HG02885 (cell line): ENCODE data around the gene CDH4.

Source experiments
- ATAC-seq: cut with Tn5 transposase; IDR thresholded peaks from one replicate; pipeline ENCODE4 v1.9.1; 2021; ENCODE audit warnings: mild to moderate bottlenecking; ENCODE audit not compliant: unreplicated experiment, poor library complexity

CDH4 gene

GRCh38 chr20:61502433-61502832 lies 250.4 kb downstream of the CDH4 start:
- ATAC-seq: no peak

- ATAC-seq: no peak
Measured at GRCh38 chr20:61503106-61503505, 251.0 kb downstream of the CDH4 start.

DNA sequence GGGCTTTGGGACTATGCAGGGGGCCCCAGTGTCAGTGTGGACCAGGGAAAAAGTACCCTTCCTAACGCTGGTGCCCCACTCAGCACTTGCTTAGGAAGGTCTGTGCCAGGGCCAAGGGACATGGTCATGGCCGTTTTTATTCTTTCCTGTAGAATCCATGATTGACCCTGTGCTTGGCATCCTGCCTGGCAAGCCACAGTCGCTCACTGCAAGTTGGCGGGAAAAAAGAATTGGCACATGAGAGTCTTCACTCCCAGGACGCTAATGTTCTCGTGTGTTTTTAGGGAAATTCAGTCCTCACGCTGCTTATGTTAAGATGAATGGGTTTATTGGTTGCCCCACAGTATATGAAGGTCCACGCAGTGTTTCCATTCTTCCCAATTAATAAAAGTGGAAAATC lies 253.4 kb downstream of the CDH4 start:
- no peak for ATAC-seq

GRCh38 chr20:61507778-61508177 lies 255.7 kb downstream of the CDH4 start:
- ATAC-seq: no peak

DNA sequence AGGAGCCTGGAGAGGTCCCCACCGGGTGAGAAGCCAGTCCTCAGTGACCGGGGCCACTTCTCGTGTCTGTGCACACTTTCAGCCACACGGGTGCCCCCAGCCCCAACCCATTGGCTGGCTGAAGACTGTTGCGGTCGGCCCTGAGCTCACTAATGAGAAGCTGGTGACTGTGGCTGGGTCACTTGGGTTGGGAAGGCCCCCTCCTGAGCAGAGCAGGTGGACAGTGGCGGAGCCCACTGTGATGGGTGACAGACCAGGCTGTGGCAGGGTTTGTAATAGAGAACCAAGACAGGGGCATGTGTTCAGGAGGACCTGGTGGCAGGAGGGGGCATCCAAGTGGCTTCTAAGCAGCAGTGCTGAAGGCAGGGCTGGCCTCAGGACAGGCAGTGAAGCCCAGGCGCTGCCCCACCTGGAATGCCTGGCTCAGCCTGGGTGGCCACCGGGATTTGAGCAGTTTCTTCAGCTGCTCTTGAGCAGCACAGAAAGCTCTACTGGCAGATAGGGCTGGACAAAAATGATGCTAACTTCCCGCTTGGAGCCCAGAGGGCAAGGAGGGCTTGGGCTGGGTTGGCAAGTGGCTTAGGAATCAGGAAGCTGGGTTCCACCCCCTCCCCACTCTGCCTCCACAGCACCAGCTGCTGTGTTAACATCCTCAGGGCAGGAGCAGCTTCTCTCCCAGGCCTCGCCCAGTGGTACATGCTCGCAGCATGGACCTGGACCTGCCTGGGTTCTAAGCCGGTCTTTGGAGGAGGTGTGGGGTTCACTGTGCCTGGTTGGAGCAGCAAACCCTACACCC lies 256.4 kb downstream of the CDH4 start:
- no peak for ATAC-seq

DNA sequence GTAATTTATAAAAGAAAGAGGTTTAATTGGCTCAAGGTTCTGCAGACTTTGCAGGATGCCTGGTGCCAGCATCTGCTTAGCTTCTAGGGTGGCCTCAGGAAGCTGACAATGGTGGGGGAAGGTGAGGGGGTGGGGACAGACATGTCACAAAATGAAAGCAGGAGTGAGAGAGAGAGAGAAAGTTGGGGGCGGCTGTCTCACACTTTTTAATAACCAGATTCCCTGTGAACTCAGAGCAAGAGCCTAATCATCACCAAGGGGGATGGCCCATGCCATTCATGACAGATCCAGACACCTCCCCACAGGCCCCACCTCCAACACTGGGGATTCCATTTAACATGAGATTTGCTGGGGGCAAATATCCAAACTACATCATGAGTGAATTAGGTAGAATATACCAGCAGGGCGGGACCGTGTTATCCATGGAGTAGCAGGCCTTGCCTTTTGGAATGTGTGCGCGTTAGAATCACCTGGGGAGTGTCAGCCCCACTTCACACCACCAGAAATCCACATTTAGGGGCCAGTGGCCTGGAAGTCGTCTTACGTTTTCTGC lies 258.8 kb downstream of the CDH4 start:
- no peak for ATAC-seq

- ATAC-seq: no peak
Measured at GRCh38 chr20:61512475-61512874, 260.4 kb downstream of the CDH4 start.

DNA sequence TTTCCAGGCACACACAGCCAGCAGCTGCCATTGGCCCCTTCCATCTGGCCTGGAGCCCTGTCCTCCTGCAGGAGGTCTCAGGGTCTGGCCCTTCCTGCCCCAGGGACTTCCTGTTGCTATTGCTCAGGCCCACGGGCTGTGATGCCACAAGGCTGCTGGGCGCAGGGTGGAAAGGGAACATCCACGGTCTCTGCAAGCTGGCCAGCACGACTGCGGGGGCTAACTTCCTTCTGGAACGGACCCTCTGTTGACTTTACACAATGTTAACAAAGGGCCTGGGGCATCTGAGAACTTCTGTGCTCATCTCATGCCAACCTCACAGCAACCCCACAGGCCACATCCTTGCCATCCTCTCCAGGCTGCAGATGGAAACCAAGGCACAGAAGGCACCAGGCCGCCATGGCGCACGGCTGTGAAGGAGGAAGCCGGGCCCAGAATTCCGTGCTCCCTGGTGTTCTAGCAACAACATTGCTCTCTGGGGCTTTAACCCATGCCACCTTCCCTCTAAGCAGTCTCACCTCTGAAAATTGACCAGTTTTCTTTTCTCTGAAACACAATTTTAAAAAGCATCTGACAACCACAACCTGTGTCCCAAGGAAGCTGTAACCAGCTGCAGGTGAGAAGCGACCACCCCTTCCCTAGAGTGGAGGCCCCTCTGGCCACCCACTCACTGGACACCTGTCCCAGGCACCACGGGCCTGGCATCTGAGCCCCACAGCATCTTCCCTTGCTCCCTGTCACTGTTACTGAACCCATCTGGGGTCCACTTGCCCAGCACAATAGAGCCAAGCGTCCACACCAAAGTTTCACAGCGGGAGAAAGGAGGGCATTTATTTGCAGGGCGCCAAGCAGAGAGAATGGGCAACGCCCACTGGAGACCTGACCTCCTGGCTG lies 261.3 kb downstream of the CDH4 start:
- no peak for ATAC-seq

GRCh38 chr20:61514018-61514365 lies 261.9 kb downstream of the CDH4 start:
- ATAC-seq: no peak

DNA sequence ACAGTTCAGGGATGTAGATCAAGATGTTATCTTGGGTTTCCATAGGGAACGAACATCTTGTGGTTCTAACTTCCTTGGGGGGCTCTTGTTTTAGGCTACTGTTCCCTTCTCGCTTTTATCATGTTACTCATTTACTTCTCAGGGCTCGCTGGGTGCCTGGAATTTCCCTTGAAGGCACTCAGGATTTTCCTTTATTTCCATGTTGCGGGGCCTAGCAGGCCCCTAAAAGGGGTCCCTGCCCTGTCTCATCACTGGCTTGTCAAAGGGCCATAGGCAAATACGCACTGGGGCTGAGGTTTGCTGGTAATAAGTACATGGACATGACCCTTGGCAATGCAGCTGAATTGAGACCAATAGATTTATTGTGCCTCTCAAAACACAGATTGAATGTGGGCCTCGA lies 262.3 kb downstream of the CDH4 start:
- ATAC-seq: no peak

DNA sequence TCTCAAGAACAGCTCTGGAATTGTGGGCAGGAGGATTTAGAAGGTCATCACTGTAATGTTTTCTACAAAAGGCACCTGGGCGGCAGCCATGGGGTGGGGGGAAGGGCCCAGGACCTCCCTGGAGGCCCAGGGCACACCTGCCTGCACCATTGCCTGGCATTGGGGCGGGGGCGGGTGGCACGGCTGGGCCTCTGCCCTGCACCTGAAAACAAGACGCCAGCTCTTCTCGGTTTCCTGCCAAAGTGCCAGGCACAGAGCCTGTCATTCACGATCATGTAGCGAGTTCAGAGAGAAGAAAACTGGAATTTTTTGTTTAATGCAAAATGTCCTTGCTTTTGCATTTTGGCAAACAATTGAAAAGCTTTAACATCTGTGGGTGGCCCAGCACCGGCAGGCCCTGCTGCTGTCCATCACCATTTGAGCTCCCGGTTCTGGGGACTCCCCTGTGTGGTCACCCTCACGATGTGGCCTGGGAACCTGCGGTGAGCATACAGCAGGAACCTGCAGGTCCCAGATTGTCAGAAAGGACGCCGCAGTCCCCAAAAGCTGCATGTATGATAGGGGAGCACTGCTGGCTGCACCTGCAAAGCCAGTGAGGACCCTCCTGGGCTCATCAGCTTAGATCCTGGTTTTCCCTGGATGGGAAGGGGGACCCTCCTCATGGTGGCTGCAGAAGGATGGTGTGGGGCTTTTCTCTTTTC lies 262.9 kb downstream of the CDH4 start:
- no peak for ATAC-seq

DNA sequence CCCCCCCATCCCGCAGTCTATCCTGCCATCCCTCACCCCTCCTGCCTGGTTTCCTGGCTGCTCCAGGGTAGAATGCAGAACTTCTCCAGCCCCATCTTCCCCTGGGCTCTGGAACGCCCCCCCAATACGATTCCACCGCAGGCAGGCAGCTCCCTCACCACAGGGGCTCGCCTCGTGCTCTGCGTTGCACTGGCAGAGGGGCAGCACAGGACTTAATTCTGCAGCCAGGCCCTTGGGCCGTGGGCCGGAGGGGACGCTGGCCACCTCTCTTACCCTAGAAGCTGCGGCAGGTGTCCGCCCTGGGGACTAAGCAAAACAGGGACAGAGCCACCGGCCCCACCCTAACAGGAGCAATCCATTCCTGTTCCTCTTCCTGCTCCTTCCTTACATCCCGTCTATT lies 263.9 kb downstream of the CDH4 start:
- ATAC-seq: no peak

GRCh38 chr20:61516346-61517208 lies 264.5 kb downstream of the CDH4 start:
- ATAC-seq: no peak

- ATAC-seq: no peak
Measured at GRCh38 chr20:61517419-61517818, 265.4 kb downstream of the CDH4 start.

DNA sequence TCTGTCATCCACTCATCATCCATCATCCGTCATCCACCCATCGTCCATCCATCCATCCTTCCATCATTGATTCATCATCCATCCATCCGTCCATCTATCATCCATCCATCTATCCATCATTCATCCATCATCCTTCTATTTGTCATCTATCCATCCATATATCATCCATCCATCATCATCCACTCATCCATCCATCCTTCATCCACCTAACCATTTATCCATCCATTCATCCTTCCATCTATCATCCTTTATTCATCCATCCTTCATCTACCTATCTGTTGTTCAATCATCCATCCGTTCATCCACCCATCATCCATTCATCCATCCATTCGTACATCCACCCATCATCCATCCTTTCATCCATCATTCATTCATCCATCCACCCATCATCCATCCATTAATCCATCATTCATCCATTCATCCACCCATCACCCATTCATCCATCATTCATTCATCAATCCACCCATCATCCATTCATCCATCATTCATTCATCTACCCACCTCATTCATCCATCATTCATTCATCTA lies 266.4 kb downstream of the CDH4 start:
- ATAC-seq: no peak

DNA sequence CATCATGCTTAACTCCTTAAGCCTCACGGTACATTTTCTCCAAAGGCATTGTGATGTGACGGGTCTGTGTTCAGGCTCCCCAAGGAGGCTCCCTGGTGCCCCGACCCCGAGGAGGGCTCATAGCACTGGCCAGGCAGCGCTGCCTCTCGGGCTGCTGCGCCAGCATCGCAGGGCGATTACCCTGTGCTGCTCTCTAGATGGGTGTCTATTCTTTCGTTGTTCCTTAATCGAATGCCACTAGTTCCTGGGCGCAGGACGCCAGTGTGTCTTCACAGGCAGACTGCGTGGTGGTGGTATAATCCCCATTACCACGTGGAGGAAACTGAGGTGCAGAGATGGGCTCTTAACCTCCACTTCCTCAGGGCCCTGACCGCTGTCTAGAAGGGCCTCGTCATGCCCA lies 267.4 kb downstream of the CDH4 start:
- no peak for ATAC-seq

DNA sequence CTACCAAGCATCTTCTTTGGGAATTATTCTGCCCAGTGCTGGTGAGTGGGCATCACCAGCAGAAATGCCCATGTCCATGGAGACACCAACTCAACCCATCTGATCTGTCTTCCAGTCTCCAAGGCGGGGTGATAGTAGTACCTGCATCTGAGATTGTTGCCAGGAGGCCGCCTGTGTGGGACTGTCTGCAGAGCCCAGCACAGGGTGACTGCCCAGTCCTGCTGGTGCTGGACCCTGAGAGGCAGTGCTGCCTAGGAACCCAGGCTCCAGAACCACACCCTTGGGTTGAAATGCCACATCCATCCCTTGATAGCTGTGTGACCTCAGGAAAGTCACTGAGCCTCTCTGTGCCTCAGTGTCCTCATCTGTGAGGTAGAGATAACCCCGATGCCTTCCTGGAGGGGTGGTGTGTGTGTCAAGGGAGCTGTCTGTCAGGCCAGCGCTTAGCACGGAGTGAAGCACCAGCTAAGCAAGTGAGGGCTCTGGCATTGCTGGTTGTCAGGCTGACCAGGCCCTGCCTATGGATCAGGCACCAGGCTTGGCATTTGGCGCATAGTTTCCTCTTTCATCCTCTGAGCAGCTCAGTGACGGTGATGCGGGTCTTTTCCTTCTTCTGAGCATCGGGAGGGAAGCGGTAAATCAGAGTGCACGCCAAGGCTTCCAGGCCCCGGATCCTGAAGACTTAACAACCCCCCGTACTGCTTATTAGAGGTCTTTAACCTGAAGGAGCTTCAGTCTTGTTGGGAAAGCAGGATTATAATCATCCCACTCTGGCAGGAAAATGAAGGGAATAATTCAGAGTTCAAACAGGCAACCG lies 268.2 kb downstream of the CDH4 start:
- ATAC-seq: no peak

GRCh38 chr20:61520893-61521460 lies 268.9 kb downstream of the CDH4 start:
- no peak for ATAC-seq
